Eye (tissue), 1 donor: Measurements from ENCODE around the gene DAZAP1.

Experiments used
- DNase-seq: peaks from one replicate; pipeline ENCODE4 v3.0.0-alpha.2; 2015

The DAZAP1 gene

DNA sequence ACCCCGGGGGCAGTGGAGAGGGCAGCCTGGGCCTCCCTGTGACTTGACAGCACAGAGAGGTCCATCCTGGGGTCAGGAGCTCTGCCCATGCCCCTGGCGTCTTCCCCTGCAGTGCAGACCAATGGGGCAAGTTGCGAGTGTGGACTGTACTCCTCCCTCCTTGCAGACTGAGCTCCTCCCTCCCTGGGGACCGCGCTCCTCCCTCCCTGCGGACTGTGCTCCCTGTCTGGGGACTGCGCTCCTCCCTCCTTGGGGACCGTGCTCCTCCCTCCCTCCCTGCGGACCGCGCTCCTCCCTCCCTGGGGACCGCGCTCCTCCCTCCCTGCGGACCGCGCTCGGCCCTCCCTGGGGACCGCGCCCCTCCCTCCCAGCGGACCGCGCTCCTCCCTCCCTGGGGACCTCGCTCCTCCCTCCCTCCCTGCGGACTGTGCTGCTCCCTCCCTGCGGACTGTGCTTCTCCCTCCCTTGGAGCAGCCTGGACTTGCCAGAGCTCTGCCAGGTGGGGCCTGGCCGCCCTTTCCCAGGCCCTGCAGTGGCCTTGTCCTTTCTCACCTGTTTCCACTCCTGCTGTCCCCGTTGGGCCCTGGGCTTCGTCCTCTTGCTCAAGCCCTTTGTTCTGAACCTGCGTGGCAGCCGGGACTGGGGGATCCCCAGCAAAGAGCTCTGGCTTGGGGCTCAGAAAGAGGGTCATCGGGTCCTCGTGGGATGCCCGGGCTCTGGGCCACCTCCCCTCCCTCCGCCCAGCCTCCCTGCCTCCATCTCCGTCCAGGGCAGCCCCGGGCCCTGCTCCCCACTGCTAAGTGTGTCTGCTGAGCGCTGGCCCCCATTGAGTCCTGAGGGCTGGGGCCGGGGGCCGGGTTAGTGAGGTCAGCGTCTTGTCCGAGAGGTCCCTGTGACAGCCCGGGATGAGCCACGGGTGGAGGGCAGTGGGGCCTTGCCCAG, 12.9 kb upstream of the DAZAP1 start:
- peak; percentile 48 for DNase-seq

DNA sequence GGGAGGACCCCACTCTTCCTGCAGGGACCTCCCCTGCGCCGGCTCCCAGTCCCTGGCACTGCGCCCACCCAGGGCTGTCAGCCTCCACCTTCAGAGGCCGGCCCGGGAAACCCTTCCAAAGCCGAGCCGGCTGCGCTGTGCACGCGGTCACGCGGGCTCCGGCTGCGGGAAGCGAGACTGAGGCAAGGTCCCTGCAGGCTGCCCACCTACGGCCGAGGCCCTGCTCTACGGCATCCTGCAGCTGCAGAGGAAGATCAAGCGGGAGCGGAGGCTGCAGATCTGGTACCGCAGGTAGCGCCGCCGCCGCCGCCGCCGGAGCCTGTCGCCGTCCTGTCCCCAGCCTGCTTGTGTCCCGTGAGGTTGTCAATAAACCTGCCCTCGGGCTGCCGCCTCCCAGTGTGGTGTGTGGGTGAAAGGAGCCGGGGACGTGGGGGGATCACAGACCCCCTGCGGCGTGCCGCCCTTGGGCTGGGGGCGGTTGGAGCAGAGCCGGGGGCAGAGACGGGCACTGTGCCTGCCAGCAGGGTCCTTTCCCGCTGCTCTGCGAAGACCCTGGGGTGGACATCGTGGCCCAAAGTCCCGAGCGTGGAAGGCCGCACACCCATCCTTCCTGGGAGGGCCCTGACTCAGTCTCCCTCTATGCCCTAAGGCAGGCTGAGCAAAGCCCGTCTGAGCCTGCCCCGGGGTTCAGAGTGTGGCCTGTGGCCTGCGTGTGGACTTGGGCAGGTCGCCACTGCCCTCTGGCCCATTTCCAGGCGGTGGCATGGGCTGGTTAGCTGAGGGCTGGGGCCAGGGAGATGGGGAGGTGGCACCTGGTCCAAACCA, 12.0 kb upstream of the DAZAP1 start:
- DNase-seq = no peak

DNA sequence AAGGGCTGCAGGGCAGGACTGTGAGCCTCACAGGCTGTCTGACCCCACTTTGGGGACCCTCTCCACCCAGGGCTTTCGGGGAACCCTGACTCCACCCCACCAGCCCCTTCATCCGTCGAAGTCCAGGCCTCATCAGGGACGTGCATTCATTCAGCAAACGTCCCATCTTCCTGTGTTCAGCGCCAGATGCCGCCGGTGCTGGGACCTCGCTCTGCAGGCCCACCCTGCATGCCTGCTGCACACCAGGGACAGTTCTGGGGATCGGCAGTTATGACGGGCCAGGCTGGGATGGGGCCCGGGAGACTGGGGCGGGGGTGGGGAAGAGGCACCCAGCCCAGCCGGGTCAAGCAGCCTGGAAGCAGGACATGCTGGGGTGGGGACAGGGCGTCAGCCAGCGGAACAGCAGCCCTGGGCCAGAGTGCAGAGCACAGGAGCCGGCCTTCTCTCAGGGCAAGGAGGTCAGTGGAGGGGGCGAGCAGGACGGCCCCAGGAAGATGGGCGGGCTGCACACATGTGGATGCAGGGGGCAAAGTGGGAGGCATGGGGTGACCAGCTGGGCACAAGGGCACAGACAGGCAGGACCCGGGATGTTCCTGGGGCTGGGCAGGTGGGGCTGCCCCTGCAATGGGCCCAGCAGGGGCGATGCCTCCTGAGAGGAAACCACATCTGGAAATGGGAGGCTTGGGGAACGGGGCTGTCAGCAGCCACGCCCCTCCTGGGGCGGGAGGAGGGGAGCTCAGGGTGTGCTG, 11.2 kb upstream of the DAZAP1 start:
- no peak for DNase-seq

DNA sequence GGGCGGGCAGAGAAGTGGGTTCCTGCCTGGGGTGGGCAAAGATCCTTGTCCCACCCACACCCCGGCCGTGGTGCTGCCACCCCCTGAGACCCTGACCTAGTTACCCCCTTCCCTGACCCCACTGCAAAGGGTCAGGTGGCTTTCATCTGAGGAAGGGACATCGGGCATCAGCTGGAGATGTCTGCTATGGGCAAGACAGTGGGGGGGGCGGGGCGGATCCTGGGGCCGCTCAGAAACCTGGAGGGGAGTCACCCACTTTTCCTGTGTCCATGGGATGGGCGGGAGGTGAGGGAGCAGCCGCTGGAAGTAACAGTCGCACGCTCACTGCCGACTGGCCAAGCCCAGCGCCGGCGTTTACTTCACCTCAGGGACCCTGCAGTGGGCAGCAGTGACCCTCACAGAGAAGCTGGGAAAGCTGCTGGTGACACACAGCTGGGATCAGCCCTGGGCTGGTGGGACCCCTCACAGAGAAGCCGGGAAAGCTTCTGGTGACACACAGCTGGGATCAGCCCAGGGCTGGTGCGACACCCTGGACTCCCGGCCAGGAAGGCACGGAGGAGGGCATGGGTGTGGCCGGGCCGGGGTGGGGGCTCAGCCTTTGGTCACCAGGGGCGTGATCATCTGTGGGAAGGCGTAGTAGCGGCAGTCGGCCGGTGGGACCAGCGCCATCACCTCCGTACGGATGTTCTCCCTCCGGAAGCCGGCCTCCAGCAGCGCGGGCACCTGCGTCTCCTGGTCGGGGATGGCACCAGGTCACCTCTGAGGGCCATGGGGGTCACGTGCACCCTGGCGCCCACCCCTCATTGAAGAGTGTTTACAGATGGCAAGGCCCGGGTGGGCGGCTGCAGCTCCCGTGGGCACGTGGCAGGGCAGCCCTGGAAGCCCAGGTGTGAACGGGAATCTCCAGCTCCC, 10.4 kb upstream of the DAZAP1 start:
- DNase-seq = no peak

DNA sequence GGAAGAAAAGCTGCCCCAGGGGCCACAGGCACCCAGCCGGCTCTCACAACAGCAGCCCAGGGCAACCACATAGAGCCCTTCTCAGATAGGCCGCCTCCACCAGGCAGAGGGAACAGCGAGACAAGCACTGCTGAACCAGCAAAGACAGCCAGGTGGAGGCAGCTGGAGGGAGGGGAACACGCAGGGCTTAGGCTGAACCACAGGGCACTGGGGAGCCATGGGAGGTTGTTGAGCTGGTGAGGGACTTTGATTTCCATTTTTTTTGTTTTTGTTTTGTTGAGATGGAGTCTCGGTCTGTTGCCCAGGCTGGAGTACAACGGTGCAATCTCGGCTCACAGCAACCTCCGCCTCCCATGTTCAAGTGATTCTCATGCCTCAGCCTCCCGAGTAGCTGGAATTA, 9.5 kb upstream of the DAZAP1 start:
- no peak for DNase-seq

DNA sequence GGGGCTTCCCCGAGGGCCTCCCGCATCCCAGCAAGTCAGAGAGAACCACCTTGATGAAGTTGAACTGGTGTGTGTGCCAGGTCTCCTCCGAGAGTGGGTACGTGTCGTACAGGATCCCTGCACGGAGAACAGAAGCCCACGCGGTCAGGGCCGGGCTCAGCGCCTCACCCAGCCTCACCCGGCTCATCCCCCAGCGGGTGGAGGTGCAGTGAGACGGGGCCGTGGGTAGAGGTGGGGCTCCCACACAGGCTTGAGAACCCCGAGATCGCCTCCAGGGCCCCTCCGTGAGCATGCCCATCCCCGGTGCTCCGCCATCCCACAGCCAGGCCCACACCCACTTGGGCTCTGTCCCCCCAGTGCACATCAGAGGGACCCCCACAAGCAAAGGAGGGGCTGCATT, 8.3 kb upstream of the DAZAP1 start:
- DNase-seq = no peak

DNA sequence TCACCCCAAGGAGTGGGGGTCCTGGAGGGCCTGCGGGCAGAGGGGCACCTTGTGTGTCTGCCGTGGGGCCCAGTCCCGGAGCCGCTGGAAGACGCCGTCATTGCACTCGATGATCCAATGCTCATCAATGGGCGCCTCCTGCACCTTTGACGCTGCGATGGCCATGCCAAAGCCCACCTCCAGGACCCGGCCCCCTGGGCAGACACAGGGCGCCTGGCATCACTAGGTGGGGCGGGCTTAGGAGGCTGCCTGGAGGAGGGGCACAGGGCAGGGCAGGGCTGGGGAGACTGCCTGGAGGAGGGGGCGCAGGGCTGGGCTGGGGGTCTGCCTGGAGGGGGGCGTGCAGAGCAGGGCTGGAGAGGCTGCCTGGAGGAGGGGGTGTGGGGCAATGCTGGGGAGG, 7.6 kb upstream of the DAZAP1 start:
- DNase-seq = no peak

DNA sequence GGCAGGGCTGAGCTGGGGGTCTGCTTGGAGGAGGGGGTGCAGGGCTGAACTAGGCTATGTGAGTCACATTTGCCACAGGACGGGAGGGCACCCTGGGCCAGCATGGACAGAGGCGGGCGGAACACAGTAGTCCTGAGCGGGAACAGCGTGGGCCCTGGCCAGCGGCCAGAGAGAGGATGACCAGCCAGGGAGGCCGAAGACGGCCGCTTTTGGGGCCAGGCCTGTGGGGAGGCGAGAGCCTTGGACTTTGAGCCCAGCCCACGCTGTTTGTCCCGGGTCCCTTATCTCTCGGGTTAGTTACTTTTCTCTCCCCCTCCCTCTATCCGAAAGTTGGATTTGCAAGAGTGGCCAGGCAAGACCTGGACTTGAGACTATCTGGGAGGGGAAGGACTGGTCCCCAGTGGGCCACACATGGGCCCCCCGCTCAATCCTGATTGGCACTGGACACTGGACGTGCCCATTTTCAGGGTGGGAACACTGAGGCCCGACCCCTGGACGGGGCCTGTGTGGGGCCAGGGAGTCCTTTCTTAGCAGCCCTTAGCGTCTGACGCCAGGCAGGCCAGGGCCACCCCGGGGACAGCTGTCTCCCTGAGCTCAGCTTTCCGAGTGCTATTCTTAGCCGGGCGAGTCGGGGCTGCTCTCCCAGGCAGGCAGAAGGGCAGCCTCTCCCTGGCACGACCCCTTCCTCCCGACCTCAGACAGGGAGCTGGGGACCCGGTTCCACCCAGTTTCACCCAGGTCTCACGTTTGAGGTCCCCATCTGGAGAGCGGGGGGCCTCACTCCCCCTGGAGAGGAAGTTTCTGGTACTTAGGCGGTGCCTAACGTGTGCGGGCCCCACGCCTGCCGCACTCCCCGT, 6.9 kb upstream of the DAZAP1 start:
- DNase-seq = peak; percentile 51

DNA sequence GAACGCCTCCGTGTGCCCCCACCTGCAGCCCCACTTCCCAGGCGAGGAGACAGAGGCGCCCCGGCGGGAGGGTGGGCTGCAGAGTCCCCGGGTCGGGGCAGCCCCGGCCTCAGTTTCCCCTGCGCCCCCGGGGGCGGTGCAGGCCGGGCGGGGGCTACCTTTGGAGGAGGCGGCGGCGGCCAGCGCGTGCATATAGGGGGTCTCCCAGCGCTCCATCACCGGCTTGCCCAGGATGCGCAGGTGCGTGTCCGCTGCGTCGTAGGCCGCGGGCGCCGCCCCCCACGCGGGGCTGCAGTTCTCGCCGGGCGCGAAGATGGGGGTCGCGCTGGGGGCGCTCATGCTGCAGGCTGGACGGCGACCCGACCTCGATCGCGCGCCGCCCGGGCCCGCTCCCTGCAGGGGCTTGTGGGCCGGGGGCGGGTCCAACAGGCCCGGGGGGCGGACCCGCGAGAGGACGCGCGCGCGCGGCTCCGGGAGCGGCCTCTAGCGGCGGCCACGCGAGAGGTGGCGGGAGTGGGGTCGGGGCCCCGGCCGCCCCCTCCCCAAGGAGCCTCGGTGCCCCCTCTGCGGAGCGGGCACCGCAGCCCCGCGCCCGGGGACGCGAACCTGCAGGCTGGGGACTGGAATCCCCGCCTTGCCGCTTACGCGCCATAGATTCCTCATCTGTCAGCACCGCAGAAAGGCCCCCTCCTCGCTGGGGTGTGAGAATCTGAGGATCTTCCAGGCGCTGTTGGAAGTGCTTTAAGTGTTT, 6.1 kb upstream of the DAZAP1 start, which contains the start of gene GAMT:
Gene GAMT (minus strand): TSS at position 405 of the 751 bp plus-strand sequence. CDS start 66 bp downstream, at position 339.
- DNase-seq = peak; percentile 64

DNA sequence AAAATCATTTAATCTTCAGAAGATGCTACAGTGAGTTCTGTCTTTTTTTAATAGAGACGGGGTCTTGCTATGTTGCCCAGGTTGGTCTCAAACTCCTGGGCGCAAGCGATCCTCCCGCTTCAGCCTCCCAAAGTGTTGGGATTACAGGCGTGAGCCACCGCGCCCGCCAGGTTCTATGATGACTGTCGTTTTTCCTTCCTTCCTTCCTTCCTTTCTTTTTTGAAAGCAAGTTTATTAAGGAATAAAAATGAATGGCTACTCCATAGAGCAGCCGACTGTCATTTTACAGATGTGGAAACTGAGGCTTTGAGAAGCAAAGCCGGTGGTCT, 5.5 kb upstream of the DAZAP1 start:
- DNase-seq = no peak

DNA sequence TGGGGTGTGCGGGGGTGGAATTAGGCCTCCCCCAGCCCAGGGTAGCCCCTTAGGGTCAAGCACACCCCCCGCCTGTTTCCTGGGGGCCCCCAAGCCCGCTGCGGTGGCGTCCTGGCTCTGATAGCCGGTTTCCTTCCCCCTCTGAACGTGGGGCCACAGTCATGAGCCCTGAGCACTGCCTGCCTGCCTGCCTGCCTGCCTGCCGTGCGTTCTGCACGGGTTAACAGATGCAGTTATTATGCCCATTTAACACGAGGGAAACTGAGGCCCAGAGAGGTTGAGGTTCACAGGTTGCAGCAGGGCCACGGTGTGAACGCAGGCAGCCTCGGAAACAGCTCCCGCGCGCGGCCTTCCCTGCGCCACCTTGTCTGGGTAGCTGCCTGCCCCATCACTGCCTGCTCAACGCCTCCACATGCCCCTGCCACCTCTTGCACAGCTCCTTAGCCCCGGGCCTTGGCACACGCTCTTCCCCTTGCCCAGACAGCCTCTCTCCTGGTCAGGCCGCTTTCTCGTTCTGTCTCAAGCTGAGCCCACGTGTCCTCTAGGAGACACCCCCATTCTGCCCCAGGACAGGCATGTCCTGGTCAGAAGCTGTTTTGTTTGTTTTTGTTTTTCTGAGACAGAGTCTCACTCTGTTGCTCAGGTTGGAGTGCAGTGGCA, 4.8 kb upstream of the DAZAP1 start:
- no peak for DNase-seq

DNA sequence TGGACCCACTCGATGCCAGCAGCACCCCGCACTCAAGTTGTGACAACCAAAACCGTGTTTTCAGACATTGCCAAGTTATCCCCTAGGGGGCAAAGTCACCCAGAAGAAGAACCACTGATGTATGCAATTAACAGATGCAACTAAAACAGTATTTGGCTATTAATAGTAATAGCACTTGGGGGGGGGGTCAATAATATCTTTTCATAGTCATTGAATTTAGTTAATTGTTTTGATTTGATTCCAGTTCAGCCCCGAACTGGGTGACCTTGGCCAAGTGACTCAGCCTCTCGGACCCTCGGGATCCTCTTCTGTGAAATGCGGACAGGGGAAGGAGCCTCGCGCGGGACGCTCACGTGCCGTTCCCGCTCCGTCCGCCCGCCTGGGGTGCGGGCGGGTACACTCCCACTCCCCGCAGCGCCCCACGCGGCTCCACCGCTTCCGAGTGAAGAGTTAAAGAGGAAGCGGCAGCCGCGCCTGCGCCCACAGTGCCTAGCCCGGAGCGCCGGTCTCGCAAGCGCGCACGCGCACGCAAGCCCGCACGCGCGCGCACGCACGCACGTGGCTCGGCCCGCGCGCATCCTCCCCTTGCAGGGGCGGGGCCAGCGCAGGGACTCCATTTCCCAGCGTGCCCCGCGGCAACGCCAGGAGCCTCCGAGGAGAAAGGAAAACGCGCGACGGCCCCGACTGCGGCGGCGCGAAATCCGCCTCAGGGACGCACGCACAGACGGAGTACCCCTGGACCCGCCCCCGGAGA, 435 bp upstream of the DAZAP1 start:
- peak; percentile 99 for DNase-seq

DNA sequence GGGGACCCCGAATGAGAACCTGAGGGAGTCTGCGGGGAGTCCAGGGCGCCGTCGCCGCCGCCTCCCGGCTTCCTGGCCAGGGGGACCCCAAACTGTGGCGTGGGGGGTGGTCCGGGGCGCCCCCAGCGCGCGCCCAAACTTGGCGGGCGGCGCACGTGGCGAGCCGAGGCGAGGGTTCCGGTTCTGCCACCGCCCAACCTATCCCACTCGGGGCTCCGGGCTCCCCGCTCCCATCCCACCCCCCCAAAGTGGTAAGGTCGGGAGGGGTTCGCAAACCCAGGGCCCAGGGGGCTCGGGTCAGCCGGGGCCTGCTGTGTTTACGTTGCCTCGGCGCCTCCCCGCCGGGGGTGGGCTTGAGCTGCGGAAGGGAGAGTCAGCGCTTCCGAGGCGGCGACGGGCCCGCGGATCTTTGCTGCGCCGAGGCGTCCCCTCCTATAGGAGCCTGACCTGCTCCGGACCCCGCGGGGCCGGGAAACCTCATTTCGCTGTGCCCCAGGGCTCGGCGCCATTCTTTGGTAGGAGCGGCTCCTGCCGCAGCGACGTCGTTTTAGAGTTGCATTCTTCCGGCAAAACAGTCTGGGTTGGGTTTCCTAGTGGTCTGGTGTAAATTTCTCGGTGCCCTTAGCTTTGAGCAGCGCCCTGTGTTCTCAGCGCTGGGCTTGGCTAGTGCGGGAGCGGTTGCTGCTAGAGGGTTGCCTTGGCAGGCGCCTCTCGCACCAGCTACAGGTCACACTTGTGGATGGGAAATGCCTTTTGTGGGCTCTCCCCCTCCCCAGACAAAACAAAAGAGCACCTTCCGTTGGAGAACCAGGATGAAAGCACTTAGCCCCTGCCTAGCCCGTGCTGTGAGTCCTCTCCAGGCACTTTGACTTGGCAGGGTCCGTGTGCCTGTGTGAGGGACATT, 1.2 kb downstream of the DAZAP1 start:
- DNase-seq = peak; percentile 54

DNA sequence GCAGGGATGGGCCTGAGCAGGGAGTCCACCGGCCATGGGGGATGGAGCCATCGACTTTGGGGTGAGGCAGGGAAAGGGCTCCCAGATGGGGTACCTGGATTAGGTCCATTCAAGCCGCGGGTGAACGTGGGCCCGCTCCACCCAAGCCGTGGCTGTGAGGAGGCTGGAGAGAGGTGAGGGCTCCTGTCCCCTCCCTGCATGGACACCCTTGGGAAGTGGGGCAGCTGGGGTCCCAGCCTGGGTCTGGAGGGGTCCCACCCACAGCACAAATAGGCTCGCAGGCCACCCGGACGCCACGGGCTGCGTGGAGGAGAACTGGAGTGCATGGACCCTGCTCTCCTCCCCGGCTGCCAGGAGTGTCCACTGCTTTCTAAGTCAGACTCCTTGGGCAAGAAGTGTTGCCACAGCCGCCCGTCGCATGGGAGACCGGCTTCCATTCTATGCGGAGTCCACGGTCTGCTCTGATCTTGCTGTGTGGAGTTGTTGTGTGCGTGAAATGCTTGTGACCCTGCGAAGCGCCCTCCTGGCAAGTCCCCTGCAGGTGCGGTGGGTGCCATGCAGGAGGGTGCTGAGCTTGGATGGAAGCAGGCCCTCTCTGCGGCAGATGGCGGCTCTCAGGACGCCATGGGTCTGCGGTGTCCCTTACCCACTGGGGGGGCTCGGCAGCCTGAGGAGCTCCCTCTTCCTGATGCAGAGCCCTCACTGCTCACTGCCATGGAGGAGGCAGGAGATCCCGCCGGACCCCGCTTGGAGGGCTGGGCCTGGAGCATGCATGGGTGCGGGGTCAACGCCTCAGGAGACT, 2.0 kb downstream of the DAZAP1 start:
- DNase-seq = no peak

DNA sequence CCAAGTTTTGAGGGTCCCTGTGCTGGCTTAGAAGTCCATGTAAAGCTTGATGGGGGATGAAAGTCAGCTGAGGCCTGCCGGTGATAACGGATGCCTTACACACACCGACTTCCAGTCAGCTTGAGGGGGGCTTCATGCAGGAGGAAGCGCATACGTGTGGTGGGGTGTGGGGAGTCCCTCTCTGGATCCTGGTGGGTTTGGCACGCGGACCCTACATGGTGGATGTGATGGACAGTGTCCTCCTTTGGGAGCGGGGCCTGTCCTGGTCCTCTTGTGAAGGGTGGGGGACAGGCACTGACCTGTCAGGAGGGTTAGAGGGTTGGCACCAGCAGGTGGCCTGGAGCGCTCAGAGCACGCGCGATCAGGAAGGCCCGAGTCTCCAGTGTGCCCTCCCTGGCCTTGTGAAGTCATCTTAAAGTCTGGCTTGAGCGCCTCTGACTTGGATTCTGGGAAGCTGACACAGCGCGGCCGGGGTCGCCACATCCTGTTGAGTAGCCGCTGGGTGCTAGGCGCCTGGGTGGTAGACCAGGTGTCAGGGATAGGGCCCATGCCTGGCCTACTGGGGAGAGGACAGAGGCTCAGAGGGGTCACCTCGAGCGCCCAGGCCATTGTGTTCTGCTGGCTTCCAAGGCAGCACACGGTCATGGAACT, 2.9 kb downstream of the DAZAP1 start:
- no peak for DNase-seq

DNA sequence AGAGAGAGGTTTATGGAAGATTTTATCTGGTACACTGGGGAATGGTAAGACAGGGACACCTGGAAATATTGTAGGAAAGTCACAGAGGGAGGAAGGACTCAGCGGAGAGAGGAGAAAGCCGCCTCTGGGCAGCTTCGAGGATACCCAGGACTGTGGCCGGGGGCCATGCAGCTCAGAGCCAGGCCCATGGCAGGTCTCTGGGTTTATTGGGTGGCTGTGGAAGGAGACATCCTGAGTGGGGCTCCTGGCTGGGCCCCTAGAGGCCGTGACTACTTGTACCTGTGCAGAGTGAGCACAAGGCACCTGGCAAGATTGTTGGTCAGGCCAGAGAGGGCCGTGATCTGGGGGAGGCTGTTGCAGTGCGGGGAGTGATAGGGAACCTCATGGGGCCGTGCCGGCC, 3.4 kb downstream of the DAZAP1 start:
- no peak for DNase-seq
